Osteoblast (primary cell): Measurements from ENCODE around the gene MRGPRE. TPM values are rescaled to one million over a fixed set of nuclear protein-coding genes. Genes with fewer than 3 reads are reported as not detected.

ENCODE experiments used
- DNase-seq: peaks from one replicate; pipeline ENCODE4 v3.0.0; 2011; ENCODE audit warnings: low spot score, mixed read lengths; ENCODE audit not compliant: insufficient read length; ENCODE audit errors: missing footprints
- H2AFZ ChIP-seq: 2 replicates; pipeline ENCODE4 v1.6.0; 2011; ENCODE audit warnings: mild to moderate bottlenecking, low read length
- H3K27ac ChIP-seq: 2 replicates; pipeline ENCODE4 v1.5.1; 2011; ENCODE audit warnings: mild to moderate bottlenecking, low read depth, low read length, moderate library complexity
- H3K27me3 ChIP-seq: 2 replicates; pipeline ENCODE4 v1.6.0; 2012; ENCODE audit warnings: mild to moderate bottlenecking, control low read depth, inconsistent platforms, low read length, moderate library complexity; ENCODE audit not compliant: insufficient read depth
- H3K36me3 ChIP-seq: 2 replicates; pipeline ENCODE4 v1.5.1; 2011; ENCODE audit warnings: mild to moderate bottlenecking, low read length, control low read depth, moderate library complexity; ENCODE audit not compliant: insufficient read depth
- H3K4me1 ChIP-seq: 2 replicates; pipeline ENCODE4 v1.5.1; 2011; ENCODE audit warnings: mild to moderate bottlenecking, low read length, control low read depth, moderate library complexity; ENCODE audit not compliant: insufficient read depth
- H3K4me2 ChIP-seq: 2 replicates; pipeline ENCODE4 v1.6.0; 2011; ENCODE audit warnings: mild to moderate bottlenecking, low read length; ENCODE audit not compliant: insufficient read depth
- H3K4me3 ChIP-seq: fragments of 200-600 bp; sonication (generic); 3 replicates; pipeline ENCODE4 v1.5.1; 2012; ENCODE audit warnings: mild to moderate bottlenecking, low read length, inconsistent platforms; ENCODE audit not compliant: insufficient read depth
- H3K79me2 ChIP-seq: 2 replicates; pipeline ENCODE4 v1.6.0; 2012; ENCODE audit warnings: mild to moderate bottlenecking, low read length, control low read depth, inconsistent platforms; ENCODE audit not compliant: insufficient read depth
- H3K9me3 ChIP-seq: 2 replicates; pipeline ENCODE4 v1.5.1; 2011; ENCODE audit warnings: low read depth, low read length, control low read depth
- H4K20me1 ChIP-seq: 2 replicates; pipeline ENCODE4 v1.6.0; 2012; ENCODE audit warnings: mild to moderate bottlenecking, low read length, control low read depth; ENCODE audit not compliant: insufficient read depth
- CTCF ChIP-seq: IDR thresholded peaks from 2 replicates; pipeline ENCODE4 v1.5.1; 2011; ENCODE audit warnings: mild to moderate bottlenecking, low read depth, low read length, moderate library complexity; ENCODE audit errors: extremely low read depth
- total RNA-seq: library from RNA; depleted of rRNA; stranded (reverse); fragments of >200 nt; gene quantifications from 2 replicates; pipeline ENCODE4 v1.2.3, GENCODE V29; 2012

Gene MRGPRE
- total RNA-seq, 1 donor = under 0.01 TPM

GRCh38 chr11:3229673-3230630, 2.3 kb downstream of the MRGPRE start:
- Histone ChIP-seq H3K4me2 (no peak overlapping the region), H4K20me1 (no peaks in the 10 kb centered on the region), H3K27ac (no peak overlapping the region), H2AFZ (no peak overlapping the region), H3K27me3 (peaks cover 26% of the 10 kb centered on the region), H3K4me1 (no peaks in the 10 kb centered on the region), H3K79me2 (no peaks in the 10 kb centered on the region), H3K9me3 (no peaks in the 10 kb centered on the region), H3K4me3 (no peak overlapping the region), H3K36me3 (no peaks in the 10 kb centered on the region)
- DNase-seq = peak; percentile 73
- TF ChIP-seq CTCF = no peak

GRCh38 chr11:3228445-3228829, 3.8 kb downstream of the MRGPRE start:
- peak; percentile 42 for DNase-seq
- H3K27ac ChIP-seq = no peak overlapping the region
- H3K9me3 ChIP-seq = no peaks in the 10 kb centered on the region
- no peaks in the 10 kb centered on the region for H3K79me2 ChIP-seq
- no peak for TF ChIP-seq CTCF
- no peaks in the 10 kb centered on the region for H3K36me3 ChIP-seq
- no peaks in the 10 kb centered on the region for H4K20me1 ChIP-seq
- no peak overlapping the region for H2AFZ ChIP-seq
- H3K4me1 ChIP-seq = no peaks in the 10 kb centered on the region
- H3K27me3 ChIP-seq = peaks cover 34% of the 10 kb centered on the region
- H3K4me3 ChIP-seq = no peak overlapping the region
- H3K4me2 ChIP-seq = no peak overlapping the region

GRCh38 chr11:3227568-3228444, 4.4 kb downstream of the MRGPRE start:
- Histone ChIP-seq H3K27ac (no peak overlapping the region), H3K36me3 (no peaks in the 10 kb centered on the region), H3K27me3 (peaks cover 33% of the 10 kb centered on the region), H3K79me2 (no peaks in the 10 kb centered on the region), H3K9me3 (no peaks in the 10 kb centered on the region), H4K20me1 (no peaks in the 10 kb centered on the region), H2AFZ (no peak overlapping the region), H3K4me2 (no peak overlapping the region), H3K4me1 (no peaks in the 10 kb centered on the region), H3K4me3 (no peak overlapping the region)
- TF ChIP-seq CTCF = no peak
- peak; percentile 60 for DNase-seq
